ENCODE data around the gene TMPRSS7.

DNA sequence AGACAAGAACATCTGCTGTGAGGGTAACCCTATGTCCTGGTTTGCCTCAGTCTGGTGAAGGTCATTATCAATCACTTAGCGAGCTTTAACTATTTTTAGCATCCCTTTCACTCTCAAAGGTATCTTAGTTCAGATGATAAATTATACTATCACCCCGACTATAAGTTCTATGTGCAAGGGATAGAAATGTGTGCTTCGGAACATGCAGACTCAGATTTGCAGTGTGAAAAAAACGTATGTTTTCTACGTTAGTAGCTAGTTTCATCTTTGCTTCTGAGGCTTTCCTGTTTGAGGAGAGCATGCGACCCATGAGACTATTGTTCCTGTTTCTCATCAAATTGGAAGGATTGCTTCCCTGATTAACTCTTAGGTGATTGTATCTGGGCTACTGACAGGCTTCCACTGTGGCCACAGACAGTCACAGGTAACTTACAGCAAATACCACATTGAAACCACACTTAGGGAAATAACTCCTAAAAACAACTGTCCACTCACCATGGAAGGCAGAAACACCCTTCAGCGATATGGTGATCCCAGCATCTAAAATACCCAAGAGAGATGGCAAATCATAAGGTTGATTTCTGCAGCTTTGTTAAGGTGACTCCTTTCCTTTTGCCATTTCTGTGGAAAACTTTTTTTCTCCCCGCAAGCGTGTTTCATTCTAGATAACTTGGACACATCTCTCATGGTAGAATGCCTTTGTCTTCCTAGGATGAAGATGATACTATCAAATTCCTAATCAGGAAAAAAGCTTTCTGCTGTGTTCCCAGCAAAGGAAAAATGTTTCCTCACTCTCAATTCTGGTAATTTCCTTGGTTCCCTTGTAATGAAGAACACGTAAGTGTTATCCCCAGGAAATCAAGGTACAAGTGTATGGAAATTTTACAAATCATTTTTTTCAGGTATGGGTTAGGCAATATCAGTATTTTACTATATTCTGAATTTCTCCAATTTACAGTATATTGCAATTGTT, 93.3 kb downstream of the TMPRSS7 start:
- TF ChIP-seq, protein P1, sequence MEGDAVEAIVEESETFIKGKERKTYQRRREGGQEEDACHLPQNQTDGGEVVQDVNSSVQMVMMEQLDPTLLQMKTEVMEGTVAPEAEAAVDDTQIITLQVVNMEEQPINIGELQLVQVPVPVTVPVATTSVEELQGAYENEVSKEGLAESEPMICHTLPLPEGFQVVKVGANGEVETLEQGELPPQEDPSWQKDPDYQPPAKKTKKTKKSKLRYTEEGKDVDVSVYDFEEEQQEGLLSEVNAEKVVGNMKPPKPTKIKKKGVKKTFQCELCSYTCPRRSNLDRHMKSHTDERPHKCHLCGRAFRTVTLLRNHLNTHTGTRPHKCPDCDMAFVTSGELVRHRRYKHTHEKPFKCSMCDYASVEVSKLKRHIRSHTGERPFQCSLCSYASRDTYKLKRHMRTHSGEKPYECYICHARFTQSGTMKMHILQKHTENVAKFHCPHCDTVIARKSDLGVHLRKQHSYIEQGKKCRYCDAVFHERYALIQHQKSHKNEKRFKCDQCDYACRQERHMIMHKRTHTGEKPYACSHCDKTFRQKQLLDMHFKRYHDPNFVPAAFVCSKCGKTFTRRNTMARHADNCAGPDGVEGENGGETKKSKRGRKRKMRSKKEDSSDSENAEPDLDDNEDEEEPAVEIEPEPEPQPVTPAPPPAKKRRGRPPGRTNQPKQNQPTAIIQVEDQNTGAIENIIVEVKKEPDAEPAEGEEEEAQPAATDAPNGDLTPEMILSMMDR (IDR thresholded peaks at IDR 0.05) = no peak
- no peak for TF ChIP-seq POLR2A (IDR thresholded peaks at IDR 0.05)

Measured in body of pancreas (tissue), 4 donors.